ENCODE results near the gene SNRNP27.
"Not testable (repeated sequence)": the region's sequence is repeated elsewhere in the genome, so short reads cannot be mapped to it uniquely, and the experiment has no call there.

Gene SNRNP27, protein sequence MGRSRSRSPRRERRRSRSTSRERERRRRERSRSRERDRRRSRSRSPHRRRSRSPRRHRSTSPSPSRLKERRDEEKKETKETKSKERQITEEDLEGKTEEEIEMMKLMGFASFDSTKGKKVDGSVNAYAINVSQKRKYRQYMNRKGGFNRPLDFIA

DNA sequence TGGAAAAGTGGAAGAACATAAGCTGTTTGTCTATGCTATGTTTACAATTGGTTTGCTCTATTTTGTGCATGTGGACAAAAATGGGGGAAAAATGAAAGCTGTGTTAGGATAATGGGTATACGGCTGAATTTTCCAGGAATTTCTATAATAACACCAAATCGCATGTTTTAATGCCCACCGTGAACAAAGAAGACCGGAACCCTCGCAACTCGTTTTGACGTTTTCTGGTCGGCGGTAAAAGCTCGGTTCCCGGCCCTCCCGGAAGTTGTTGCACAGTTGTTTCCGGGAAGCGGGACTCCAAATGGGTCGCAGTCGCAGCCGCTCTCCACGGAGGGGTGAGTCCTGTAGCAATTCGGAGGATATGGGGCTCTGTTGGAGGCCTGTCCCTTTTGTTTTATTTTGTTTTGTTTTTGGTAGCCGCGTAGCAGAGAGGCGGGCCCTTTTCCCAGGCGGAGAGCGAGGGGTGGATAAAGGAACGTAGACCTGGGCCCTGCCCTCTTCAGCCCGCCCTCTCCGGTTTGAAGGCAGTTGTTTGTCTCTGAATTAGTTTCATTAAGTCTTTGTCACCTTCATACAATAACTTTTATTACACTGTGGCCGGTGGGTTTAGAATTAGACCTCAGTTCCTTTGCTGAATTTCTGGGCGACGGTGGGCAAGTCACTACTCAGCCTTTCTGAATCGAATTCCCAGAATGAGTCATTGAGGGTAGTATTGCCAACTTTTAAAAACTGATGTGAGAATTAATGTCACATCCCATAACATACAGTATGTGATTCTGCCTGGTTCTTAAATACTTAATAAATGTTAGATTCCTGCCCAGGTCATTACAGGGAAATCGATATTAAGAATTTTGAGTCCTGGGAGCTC lies at the start of gene SNRNP27:
Gene SNRNP27 (plus strand): TSS at position 273 of the 868 bp plus-strand sequence. CDS start 29 bp downstream, at position 302.
- DNase-seq, result peak; percentile 89

DNA sequence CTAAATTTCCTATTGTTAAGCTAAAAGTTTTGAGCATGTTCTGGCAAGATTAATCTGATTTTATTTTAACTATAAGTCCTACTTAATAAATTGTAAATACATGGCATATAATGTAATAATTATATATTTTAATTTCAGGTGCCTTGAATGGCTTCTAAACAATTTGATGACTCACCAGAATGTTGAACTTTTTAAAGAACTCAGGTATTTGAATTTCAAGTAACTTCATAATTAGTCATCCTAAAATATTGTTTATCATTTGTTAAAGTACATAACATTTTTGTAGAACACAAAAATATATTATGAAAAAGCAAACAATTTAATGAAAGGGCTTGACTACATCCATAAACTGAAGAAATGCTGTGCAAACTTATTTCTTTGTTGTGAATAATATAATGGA lies 49.8 kb upstream of the SNRNP27 start:
- no peak for DNase-seq

DNA sequence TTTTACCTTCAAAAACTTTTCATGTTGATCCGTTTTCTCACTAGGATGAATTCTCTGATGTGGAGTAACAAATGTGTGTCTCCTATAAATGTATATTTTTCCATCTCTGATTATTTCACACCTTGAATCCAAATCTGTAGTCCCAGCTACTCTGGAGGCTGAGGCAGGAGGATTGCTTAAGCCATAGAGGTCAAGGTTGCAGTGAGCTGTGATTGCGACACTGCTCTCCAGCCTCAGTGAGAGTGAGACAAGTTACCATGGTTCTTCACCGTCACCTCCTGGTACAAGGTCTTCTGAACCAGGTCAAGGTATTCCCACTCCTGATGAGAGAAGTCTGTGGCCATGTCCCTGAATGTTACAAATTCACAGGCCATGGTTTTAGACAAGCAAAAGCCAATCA lies 49.2 kb upstream of the SNRNP27 start:
- DNase-seq, result no peak

DNA sequence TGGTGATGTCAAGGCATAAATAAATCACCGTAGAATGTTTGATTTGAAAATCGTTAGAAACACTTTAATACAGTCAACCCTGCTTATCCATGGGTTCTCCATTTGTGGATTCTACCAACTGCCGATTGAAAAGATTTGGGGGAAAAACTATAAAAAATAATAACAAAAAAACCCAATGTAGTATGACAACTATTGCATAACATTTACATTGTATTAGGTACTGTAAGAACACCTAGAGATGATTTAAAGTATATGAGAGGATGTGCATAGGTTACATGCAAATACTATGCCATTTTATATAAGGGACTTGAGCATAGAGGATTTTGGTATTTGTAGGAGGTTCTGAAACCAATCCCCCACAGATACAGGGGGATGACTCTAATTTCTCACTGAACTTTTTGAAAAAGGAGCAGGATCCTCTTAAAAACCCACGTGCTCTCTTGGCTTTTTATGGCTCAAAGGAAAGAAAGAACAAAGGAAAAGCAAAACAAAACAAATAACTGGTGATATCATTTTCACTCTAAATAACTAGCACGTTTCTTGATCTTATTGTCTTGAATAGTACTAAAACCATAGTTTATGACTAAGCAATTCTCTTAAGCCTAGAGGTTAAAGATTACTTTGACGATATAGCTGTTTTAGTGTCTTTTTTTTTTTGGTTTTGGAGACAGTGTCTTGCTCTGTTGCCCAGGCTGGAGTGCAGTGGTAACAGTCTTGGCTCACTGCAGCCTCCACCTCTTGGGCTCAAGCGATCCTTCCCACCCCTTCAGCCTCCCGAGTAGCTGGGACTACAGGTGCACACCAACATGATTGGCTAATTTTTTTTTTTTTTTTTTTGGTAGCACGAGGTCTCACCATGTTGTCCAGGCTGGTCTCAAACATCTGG lies 47.3 kb upstream of the SNRNP27 start:
- DNase-seq, result no peak

DNA sequence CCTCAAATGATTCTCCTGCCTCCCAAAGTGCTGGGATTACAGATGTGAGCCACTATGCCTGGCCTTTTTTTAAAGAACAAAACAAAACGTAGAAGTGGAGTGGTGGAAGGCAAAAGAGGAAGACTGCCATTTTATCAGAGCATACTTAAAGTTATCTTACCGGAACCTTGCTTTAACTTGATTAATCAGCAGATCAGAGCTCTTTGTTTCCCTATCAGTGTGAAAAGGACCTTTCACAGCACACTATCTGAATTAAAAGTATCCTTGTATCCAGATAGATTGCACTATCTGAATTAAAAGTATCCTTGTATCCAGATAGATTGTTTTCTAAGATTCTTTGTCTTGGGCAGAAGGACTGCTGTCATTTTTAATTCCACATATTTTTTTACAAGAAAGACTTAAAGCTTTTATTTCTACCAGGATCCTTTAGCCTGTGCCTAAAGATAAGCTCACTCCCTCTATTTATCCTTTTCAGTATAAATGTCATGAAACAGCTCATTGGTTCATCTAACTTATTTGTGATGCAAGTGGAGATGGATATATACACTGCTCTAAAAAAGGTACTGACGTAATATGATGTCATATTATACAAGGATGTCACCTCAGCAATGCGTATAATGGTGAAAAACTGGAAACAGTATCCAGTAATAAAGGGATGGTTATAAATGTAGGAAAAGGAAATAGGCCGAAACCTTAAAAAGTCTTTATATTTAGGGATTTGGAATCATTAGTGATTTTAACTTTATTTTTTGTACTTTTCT lies 46.5 kb upstream of the SNRNP27 start:
- DNase-seq, result peak; percentile 13

DNA sequence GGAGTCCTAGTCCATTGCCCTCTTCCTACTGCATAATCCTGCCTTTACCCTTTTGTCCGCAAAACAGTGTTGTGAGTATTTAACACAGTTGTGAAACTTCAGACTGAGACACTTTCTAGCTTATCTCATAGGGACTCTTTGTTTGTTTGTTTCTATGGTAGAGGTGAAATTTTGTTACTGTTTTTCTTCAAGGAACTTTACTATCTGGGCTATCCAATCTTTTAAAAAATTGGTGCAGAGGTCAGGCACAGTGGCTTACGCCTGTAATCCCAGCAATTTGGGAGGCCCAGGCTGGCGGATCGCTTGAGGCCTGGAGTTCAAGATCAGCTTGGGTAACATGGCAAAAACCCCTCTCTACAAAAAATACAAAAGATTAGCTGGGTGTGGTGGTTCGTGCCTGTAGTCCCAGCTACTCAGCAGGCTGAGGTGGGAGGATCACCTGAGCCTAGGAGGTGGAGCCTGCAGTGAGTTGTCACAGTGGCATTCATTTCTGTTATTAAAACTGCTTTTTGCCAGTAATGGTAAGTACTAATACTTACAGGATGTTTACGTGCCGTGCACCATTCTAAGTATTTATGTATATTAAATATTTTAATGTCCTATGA lies 45.5 kb upstream of the SNRNP27 start:
- DNase-seq, result peak; percentile 6

DNA sequence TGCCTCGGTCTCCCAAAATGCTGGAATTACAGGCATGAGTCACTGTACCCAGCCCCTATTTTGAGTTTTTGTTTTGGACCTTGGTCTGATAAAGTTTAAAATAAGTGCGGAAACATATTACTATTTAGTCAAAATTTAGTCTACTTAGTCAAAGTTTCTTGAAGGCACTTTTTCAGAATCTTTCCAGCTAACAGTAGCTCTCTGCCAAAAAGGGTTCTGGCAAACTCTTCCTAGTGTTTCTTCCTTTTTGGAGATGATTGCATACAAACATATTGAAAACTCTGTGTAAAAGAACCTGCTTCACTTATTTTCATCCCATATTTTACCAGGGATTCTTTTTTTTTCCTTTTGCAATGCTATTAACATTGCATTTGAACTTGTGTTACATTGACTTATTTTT lies 35.5 kb upstream of the SNRNP27 start:
- DNase-seq, result no peak

DNA sequence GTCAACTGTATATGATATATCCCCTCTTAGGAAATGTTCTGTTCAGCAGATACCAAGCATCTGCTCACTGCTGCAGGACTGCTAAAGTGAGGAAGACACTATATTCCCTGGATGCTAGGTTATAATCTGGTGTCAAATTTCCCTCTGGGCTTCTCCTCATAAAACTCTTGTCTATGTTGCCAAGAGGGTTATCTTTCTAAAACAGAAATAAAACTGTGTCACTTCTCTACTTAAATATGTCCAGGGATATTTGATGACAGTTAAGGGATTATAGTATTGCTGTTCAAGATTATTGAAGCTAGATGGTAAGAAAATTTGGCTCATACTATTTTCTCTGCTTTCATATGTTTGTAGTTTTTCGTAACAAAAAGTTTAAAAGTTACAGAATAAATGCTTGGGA lies 30.5 kb upstream of the SNRNP27 start:
- no peak for DNase-seq

DNA sequence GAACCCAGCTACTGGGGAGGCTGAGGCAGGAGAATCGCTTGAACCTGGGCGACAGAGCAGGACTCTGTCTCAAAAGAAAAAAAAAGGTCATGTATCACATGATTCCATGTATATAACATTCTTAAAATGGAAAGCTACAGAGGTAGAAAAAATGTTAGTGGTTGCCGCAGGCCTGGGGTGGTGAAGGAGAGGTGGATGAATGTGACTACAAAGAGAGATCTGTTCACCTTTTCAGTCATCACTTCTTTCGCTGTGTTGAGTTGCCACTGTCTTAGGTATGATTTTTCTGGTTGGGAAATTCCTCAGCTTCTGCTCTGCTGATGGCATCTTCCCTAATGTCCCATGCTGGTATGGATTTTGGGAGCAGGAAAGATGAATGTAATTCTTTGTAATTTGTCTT lies 5.3 kb upstream of the SNRNP27 start:
- DNase-seq, result no peak

DNA sequence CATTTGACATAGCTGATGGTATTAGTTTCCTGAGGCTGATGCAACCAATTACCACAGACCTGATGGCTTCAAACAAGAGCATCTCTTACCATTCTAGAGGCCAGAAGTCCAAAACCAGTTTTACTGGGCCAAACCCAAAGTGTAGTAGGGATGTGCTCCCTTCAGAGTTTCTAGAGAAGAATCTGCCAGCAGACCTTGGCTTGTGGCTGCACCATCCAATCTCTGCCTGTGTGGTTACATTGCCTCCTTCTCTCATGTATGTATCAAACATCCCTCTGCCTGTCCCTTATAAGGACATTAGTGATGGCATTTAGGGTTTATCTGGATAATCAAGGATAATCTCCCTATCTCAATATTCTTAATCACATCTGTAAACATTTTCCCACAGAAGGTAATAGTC lies 4.5 kb upstream of the SNRNP27 start:
- no peak for DNase-seq

DNA sequence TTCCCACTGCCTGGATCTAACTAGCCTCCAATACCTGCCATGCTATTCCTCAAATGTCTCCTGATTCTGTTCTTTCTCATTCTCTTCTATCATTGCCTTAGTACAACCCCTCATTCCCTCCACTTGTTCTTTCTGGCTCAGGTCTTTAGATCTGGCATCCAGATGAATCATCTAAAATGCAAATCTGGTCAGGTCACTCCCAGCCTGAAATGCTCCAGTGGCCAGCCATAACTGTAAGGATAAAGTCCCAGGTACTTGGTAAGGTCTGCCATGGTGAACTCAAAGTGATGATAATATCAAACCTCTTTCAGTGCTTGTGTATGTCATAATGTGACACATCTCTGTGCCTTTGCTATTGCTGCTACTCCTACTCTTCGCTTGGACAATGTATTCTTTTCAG lies 2.9 kb upstream of the SNRNP27 start:
- no peak for DNase-seq

DNA sequence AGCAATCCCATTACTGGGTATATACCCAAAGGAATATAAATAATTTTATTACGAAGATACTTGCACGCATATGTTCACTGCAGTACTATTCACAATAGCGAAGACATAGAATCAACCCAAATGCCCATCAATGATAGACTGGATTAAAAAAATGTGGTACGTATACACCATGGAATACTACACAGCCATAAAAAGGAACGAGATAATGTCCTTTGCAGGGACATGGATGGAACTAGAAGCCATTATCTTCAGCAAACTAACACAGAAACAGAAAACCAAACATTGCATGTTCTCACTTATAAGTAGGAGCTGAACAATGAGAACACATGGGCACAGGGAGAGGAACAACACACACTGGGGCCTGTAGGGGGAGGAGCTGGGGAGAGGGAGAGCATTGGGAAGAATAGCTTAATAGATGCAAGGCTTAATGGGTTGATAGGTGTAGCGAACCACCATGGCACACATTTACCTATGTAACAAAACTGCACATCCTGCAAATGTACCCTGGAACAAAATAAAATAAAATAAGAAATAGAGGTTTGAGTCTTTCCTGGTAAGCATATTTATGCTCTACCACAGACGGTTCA lies 825 bp upstream of the SNRNP27 start:
- DNase-seq, result peak; percentile 54

DNA sequence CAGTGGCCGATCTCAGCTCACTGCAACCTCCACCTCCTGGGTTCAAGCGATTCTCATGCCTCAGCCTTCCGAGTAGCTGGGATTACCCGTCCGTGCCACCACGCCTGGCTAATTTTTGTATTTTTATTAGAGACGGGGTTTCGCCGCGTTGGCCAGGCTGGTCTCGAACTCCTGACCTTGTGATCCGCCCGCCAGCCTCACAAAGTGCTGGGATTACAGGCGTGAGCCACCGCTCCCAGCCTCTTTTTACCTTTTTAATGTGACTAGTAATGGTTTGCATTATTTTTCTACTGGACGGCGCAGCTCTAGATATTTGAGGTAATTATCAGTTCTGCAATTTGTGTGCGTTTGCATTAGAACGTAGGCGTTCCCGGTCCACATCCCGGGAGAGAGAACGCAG lies 981 bp downstream of the SNRNP27 start:
- not testable (repeated sequence) for DNase-seq

DNA sequence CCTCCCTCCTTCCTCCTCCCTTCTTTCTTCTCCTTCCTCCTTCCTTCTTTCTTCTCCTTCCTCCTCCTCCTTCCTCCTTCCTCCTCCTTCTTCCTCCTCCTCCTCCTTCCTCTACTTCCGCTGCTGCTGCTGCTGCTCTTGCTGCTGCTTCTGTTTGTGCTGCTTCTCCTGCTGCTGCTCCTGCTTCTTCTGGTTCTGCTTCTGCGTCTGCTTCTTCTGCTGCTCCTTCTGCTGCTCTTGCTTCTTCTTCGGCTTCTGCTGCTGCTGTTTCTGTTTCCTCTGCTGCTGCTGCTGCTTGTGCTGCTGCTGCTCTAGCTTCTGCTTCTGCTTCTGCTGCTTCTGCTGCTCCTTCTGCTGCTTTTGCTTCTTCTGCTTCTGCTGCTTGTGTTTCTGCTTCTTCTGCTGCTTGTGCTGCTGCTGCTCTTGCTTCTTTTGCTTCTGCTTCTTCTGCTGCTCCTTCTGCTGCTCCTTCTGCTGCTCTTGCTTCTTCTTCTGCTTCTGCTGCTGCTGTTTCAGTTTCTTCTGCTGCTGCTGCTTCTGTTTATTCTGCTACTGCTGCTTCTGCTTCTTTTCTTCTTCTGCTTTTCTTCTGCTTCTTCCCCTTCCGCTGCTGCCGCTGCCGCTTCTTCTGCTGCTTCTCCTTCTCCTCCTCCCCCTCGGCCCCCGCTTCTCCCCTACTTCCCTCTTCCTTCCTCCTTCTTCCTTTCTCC lies 8.6 kb downstream of the SNRNP27 start:
- no peak for DNase-seq

DNA sequence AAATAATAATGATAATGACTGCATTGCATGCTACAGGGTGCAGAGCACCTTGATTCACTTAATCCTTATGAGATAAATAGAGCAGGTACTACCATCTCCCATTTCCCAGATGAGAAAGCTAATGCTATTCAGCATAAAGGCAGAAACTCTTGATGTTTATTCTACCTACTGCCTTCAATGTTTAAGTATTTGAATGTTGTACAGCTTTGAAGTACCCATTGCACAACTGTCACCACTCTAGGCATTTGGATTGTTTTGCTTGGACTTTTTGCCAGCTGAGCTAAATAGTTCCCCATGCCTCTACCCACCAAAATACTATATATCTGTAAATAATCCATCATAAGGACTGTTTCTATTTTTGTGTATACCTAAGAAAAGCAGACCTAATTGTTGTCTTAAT lies 13.5 kb downstream of the SNRNP27 start:
- DNase-seq, result no peak

DNA sequence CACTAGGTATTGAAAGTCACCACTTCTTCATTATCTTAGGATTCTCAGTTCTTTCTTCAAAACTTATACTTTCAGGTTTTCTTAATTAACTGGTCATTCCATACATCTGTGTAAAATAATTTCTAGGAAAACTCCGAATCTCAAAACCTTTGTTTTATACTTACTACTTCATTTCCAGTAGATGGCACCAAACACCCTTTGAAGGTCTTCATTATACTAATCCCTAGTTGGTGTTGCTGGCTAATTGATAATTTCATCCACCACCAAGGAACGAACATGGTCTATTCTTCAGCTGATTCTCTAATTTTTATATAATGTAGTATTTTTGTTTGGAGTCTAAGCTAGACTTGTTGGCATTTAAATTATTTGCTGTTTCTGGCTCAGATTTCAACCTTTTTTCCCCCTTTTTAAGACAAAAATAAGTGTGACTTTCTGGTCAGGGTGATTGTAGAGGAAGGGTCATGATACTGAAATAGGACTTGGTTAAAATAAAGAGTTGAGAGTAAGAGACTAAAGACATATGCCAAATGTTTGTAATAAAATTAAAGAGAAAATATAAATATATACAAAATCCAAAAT lies 18.3 kb downstream of the SNRNP27 start:
- DNase-seq, result peak; percentile 83

DNA sequence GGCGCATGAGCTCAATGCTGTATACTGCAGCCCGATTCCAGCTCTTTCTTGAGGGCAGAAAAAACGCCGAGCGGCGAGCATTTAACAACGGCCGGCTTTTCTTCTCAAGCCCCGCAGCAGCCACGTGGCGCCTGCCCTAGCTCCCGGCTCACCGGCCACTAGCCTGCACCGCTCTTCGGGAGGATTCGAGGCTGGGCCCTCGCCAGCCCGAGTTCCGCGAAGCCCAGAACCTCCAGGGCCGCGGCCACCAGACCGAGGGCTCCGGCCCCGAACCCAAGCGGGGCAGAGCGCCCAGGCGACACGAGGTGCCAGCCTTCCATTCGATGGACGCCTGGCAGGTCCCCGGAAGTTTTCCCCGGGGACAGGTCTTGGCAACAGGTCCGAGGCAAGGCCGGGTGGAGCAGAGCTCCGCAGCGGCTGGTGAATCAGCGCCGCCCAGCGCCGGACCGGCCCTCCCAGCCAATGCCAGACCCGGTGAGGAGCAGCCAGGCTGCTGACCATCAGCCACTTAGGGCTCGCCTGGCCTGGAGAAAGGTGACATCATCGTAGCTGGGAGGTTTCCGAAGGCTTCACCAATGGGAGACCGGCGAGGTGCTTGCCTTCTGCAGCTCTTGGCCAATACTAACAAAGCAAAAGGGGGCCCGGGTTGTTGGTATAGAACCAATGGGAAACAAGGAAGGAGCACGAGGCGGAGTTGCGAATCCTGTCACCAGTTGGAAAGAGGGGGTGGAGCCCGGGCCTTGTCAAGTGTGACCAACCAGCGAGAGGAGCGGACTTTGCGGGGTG lies 20.6 kb downstream of the SNRNP27 start:
- DNase-seq, result peak; percentile 100

DNA sequence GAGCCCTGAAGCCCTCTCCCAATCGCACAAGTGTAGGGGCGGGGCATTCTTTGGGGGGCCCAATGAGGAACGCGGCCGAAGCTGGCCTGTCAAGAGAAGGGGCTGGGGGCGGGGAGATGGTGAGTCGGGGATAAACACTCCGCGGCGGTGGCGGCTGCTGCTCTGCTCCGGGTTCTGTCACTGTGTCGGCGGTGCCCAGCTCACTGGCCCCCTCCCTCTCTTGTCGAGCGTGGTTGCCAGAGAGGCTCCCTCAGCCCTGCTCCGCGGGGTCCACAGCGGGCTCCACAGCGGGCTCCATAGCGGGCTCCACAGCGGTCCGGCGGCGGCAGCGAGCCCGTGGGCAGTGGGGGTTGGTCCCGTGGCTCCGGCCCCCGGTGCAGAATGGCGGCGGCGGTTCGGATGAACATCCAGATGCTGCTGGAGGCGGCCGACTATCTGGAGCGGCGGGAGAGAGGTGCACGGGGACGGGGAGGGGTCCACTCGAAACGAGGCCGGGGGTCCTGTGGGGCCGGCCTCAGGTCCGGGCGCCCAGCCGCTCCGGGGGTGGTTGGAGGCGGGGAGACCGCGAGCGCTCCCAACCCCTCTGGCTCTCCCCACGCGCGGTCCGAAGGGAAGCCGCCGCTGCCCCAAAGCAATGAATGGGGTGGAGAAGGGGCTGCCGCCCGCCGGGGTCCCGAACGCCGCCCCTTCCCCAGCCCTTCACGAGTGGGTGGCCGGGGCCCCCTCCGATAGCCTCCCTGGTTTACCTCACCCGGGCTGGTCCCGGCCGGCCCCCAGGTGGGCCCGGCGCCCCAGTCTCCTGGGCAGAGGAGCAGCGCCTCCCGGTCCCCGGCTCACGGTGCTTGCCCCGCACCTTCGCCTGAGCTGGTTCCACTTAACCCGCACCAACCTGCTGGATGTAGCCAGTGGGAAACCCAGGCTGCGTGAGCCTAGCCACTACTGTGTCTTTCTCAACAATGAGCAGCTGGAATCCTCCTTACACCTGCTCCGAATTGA lies 21.5 kb downstream of the SNRNP27 start, which contains the start of gene MXD1:
Gene MXD1 (plus strand): TSS at position 160 of the 996 bp plus-strand sequence. CDS start 222 bp downstream, at position 382.
- DNase-seq, result no peak

DNA sequence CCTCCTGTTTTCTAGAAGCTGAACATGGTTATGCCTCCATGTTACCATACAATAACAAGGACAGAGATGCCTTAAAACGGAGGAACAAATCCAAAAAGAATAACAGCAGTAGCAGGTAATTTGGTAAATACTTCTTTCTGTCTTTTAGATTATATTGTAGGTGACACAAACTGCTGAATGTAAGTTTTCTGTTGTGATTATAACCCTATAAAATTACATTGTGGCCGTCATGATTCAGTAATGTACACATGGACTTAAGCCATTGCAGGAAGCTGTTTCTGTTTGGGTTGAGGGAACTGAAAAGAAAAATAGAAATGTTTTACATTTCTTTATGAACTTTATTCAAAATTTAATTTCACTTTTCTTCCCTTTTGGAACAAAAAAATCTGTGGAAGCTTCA lies 22.4 kb downstream of the SNRNP27 start:
- no peak for DNase-seq
